VCaP (cell line): Measurements from ENCODE around the gene GSTA1.
"Not testable (repeated sequence)": the region's sequence is repeated elsewhere in the genome, so short reads cannot be mapped to it uniquely, and the experiment has no call there.

Experiments
- H3K27ac ChIP-seq: fragments of 450-650 bp; 2 replicates; pipeline ENCODE4 v1.5.1; 2017
- TF ChIP-seq, protein P1 (sequence below): fragments of 450-650 bp; conservative IDR thresholded peaks from 2 replicates; pipeline ENCODE4 v1.5.1; 2017; ENCODE audit warnings: mild to moderate bottlenecking, moderate library complexity

The GSTA1 gene

DNA sequence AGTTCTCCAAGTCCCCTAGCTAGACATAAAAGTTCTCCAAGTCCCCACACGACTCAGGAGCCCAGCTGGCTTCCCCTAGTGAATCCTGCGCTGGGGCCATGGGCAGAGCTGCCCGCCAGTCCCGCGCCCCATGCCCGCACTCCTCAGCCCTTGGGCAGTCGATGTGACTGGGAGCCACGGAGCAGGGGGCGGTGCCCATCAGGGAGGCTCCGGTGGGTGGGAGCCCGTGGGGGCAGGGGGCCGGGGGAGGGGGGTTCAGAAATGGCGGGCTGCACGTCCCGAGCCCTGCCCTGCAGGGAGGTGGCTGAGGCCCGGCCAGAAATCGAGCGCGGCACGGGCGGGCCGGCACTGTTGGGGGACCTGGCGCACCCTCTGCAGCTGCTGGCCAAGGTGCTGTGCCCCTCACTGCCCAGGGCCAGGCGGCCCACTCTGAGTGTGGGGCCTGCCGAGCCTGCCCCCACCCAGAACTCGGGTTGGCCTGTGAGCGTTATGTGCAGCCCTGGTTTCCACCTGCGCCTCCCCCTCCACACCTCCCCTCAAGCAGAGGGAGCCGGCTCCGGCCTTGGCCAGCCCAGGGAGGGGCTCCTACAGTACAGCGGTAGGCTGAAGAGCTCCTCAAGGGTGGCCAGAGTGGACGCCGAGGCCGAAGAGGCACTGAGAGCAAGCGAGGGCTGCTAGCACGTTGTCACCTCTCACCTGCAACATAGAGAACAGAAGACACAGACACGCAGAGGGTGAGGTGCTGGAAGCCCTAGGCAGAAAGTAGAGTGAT, 25.6 kb upstream of the GSTA1 start:
- no peak overlapping the region for H3K27ac ChIP-seq
- TF ChIP-seq, protein P1, sequence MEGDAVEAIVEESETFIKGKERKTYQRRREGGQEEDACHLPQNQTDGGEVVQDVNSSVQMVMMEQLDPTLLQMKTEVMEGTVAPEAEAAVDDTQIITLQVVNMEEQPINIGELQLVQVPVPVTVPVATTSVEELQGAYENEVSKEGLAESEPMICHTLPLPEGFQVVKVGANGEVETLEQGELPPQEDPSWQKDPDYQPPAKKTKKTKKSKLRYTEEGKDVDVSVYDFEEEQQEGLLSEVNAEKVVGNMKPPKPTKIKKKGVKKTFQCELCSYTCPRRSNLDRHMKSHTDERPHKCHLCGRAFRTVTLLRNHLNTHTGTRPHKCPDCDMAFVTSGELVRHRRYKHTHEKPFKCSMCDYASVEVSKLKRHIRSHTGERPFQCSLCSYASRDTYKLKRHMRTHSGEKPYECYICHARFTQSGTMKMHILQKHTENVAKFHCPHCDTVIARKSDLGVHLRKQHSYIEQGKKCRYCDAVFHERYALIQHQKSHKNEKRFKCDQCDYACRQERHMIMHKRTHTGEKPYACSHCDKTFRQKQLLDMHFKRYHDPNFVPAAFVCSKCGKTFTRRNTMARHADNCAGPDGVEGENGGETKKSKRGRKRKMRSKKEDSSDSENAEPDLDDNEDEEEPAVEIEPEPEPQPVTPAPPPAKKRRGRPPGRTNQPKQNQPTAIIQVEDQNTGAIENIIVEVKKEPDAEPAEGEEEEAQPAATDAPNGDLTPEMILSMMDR, result no peak

DNA sequence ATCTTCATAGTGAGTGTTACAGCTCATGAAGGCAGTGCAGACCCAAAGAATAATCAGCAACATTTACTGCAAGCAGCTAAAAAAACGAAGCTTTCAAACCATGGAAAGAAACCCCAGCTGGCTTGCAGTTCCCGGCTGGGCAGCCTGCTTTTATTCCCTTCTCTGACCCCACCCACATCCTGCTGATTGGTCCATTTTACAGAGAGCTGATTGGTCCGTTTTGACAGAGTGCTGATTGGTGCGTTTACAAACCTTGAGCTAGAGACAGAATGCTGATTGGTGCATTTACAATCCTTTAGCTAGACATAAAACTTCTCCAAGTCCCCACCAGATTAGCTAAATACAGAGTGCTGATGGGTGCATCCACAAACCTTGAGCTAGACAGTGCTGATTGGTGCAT, 25.0 kb upstream of the GSTA1 start:
- H3K27ac ChIP-seq, result not testable (repeated sequence)

DNA sequence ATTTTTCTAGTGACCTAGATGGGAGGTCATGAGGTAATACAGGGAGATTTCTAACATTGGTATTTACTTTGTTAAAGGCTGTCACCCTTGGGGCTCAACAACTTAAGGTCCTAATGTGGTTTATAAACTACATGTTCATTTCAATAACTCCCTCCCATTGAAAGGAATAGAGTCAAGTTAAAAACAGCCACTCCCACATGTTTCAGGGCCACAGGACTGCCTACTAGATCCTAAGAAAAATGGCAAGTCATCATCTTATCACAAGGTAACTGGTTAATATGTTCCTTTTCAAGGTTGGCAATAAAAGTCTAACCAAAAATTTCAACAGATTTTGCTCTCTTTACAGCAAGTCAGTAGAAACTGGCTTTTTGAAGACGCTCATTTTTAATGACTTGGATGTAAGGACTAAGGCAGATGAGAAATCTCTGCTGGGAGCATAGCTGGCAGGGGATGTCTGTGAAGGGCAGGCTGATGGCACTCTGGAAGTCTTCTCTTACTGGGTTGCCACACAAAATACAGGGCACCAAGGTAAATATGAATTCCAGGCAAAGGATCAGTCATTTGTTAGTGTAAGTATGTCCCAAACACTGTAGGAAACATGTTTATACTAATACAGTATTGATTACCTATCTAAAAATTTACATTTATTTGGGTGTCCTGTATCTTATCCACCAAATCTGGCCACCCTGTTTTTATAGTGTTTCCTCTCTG, 23.6 kb upstream of the GSTA1 start:
- H3K27ac ChIP-seq, result not testable (repeated sequence)

DNA sequence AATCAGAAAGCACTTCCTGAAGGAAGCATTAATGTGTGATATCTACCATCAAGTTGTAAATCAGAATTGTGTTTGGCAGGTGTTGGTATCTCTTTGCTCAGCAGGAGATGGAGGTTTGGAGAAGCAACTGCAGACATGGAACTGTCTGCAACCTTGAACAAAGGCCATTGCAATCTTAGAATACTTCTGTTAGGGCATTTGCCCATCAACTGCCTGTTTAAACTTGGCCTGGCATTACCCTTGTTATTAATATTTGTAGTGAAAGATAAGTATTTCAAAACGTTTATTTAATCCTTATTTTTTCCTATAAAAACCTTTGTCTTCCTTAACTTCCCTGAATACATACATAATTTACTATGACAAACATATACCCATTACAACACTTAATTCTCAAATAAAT, 22.9 kb upstream of the GSTA1 start:
- TF ChIP-seq, protein P1, result no peak

DNA sequence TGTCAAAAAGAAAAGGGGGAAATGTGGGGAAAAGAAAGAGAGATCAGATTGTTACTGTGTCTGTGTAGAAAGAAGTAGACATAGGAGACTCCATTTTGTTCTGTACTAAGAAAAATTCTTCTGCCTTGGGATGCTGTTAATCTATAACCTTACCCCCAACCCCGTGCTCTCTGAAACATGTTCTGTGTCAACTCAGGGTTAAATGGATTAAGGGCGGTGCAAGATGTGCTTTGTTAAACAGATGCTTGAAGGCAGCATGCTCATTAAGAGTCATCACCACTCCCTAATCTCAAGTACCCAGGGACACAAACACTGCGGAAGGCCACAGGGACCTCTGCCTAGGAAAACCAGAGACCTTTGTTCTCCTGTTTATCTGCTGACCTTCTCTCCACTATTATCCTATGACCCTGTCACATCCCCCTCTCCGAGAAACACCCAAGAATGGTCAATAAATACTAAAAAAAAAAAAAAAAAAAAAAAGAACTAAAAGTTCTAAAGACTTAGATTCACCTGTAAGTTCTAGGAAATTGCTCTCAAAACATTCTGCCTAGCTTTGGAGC, 22.4 kb upstream of the GSTA1 start:
- not testable (repeated sequence) for H3K27ac ChIP-seq

More for the DNA sequence above, 22.9 kb upstream of the GSTA1 start:
- no peak overlapping the region for H3K27ac ChIP-seq

DNA sequence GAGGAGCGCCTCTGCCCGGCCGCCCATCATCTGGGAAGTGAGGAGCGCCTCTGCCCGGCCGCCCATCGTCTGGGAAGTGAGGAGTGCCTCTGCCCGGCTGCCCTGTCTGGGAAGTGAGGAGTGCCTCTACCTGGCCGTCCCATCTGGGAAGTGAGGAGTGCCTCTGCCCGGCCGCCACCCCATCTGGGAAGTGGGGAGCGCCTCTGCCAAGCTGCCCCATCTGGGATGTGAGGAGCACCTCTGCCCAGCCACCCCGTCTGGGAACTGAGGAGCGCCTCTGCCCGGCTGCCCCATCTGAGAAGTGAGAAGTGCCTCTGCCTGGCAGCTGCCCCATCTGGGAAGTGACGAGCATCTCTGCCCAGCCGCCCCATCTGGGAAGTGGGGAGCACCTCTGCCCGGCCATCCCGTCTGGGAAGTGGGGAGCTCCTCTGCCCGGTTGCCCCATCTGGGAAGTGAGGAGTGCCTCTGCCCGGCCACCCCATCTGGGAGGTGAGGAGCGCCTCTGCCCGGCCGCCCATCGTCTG, 21.7 kb upstream of the GSTA1 start:
- H3K27ac ChIP-seq, result not testable (repeated sequence)

DNA sequence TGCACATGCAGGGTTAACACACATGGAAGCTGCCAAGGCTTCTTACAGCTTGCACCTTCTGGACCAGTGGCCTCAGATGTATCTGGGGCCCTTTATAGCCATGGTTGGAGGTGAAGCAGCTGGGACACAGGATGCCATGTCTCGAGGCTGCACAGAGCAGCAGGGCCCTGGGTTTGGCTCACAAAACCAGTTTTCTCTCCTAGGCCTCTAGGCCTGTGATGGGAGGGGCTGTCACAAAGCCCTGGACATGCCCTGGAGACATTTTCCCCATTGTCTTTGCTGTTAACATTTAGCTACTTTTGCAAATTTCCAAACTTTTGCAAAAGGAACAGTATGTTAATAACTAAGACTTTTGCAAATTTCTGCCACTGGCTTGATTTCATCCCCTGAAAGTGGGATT, 18.2 kb upstream of the GSTA1 start:
- TF ChIP-seq, protein P1, result no peak
- H3K27ac ChIP-seq, result no peak overlapping the region

DNA sequence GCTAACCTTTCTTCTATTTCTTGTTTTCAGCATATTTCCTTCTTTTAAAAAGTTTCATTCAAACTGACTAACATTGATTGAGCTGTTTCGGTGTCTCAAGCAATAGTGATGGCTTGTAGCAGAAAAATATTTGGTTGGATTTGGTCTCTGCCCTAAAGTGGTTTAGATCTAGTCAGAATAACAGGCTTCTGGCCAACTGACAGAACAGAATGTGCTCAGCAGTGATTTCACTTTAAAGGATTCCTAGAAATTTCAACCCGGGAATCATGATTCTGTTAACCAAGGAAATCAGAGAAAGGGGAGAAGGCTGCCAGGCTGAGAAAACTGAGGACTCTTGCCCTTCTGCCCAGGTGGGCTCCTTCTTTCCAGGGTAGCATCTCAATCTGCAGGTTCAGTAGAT, 16.6 kb upstream of the GSTA1 start:
- no peak overlapping the region for H3K27ac ChIP-seq
- TF ChIP-seq, protein P1, result no peak

DNA sequence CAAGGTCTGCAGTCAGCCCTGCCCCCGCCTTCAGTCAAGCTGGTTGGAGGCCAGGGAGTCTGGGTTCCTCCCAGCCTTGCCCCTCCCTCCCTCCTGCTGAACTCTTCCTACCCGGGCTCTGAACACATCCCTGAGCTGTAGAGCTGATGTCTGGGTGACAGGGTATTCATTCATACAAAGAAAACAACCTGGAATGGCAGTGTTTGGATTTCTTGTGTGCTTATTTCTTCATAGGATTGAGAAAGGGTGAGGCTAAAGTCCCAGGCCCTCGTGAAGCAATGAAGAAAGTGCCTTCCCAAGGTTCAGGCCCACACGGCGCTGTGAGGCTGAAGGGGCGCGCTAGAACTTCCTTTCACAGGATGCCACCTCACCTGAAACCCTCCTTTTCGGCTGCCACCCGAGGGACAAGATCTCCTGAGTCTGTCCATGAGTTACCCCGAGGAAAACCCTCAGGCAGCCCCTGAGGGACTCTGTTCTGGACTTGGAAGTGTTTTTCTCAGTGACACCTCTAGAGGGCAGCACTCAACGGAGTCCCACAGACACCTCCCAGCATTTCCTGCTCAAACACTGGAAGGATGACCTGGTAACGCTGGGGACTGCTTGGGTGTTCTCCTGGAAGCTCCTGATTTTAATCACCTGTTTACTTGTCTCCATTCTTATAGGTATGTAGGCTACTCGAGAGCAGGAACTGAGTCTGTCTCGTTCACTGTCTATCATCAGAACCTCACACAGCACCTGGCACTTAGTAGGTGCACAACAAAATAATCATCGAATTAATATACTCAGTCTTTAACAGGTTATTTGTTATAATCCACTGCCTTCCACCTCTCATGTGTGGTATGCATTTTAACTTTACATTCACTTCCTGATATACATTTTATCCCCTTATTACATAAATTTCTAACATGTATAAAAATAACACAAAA, 11.8 kb upstream of the GSTA1 start:
- TF ChIP-seq, protein P1, result peak; percentile 73
- H3K27ac ChIP-seq, result no peak overlapping the region

DNA sequence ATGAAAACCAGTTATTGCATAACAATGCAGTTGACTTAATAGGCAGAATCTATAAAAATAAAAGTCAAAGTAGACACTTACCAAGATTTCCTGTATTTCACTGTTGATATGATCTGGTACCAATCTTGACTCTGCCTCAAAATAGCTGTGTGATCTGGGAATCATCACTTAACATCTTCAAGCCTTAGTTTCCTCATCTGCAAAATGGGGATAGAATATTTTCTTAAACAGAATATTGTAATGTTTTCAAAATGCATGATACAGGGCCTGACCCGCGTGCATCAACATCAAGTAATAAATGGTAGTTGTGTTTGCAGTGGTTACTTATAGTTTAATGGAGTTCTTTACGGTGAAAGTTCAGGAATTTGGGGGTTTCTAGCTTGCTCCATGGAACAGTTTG, 10.9 kb upstream of the GSTA1 start:
- H3K27ac ChIP-seq, result not testable (repeated sequence)

DNA sequence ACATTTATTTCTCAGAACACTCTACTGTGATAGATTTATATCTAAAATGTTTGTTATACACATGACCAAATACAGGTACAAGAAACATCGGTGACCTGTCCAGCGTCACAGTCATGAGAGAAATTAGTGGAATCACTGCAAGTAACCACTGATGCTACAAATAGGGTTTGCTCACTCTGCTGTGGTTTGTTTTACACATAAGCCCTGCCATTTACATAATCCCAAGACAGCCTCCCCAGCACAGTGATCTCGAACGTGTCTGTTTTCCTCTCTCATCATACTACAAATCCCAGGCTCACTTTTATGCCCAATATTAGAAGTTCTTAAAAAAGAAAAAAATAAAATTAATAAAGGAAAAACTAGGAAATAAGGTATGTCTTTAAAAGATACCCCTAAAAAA, 6.2 kb upstream of the GSTA1 start:
- not testable (repeated sequence) for H3K27ac ChIP-seq
